T1000 (cell line): ENCODE results near the gene SH2D3C.

Experiments used
- DNase-seq: peaks from one replicate; lab custom pipeline; 2025; ENCODE audit warnings: mixed read lengths; lab: John Stamatoyannopoulos, UW

SH2D3C gene

GRCh38 chr9:127720031-127720864 is 58.2 kb downstream of the SH2D3C start:
- no peak for DNase-seq

GRCh38 chr9:127717766-127718165 is 60.7 kb downstream of the SH2D3C start:
- DNase-seq, result no peak

- no peak for DNase-seq
Observed at GRCh38 chr9:127716412-127716811, 62.1 kb downstream of the SH2D3C start.

GRCh38 chr9:127715470-127716337 is 62.8 kb downstream of the SH2D3C start, which contains the start of the genes PTRH1 and TTC16:
Gene PTRH1 (minus strand): TSS chr9:127715663. CDS start chr9:127715639, 24 bp downstream.
Gene TTC16 (plus strand): TSS chr9:127716079. CDS start chr9:127716146, 67 bp downstream.
- peak; percentile 89 for DNase-seq

- no peak for DNase-seq
Observed at GRCh38 chr9:127714951-127715469, 63.5 kb downstream of the SH2D3C start.

GRCh38 chr9:127714020-127714750 is 64.3 kb downstream of the SH2D3C start:
- no peak for DNase-seq

- no peak for DNase-seq
Observed at GRCh38 chr9:127712867-127713266, 65.6 kb downstream of the SH2D3C start.

GRCh38 chr9:127712371-127712770 is 66.1 kb downstream of the SH2D3C start:
- DNase-seq, result no peak

- DNase-seq, result no peak
Observed at GRCh38 chr9:127711831-127712274, 66.6 kb downstream of the SH2D3C start.

- DNase-seq, result no peak
Observed at GRCh38 chr9:127711226-127711701, 67.2 kb downstream of the SH2D3C start.

- no peak for DNase-seq
Observed at GRCh38 chr9:127710204-127710783, 68.2 kb downstream of the SH2D3C start.

- DNase-seq, result no peak
Observed at GRCh38 chr9:127708952-127709587, 69.4 kb downstream of the SH2D3C start.

- no peak for DNase-seq
Observed at GRCh38 chr9:127707766-127708165, 70.7 kb downstream of the SH2D3C start.

GRCh38 chr9:127706836-127707241 is 71.6 kb downstream of the SH2D3C start, which contains the start of gene CFAP157:
Gene CFAP157 (plus strand): TSS chr9:127706988. CDS start chr9:127707032, 44 bp downstream.
- DNase-seq, result no peak

- no peak for DNase-seq
Observed at GRCh38 chr9:127705577-127706379, 72.7 kb downstream of the SH2D3C start.

- DNase-seq, result no peak
Observed at GRCh38 chr9:127703289-127703946, 75.0 kb downstream of the SH2D3C start.

GRCh38 chr9:127700594-127701255 is 77.7 kb downstream of the SH2D3C start:
- DNase-seq, result no peak

GRCh38 chr9:127700140-127700539 is 78.3 kb downstream of the SH2D3C start:
- no peak for DNase-seq
